Hematopoietic multipotent progenitor cell treated with erythropoietin and hydrocortisone succinate and interleukin-3 and kit ligand, for 4 days (in vitro differentiated cells): ENCODE results near the gene CD209.

ENCODE experiments used
- DNase-seq: peaks from one replicate; pipeline ENCODE4 v3.0.0-alpha.2; 2015

The CD209 gene

GRCh38 chr19:7703332-7703731, 44.0 kb downstream of the CD209 start:
- no peak for DNase-seq

- no peak for DNase-seq
These were observed 45.5 kb downstream of the CD209 start, which contains the start of gene FCER2 for GRCh38 chr19:7701654-7702457. TSS of gene FCER2 (minus strand) at chr19:7702131. CDS start at chr19:7699760, 2,371 bp downstream.

GRCh38 chr19:7701049-7701653, 46.2 kb downstream of the CD209 start:
- no peak for DNase-seq

- DNase-seq: peak; percentile 66
These were observed 47.6 kb downstream of the CD209 start for GRCh38 chr19:7699417-7700401.

- DNase-seq: no peak
These were observed 48.3 kb downstream of the CD209 start for GRCh38 chr19:7699003-7699402.

GRCh38 chr19:7698583-7698982, 48.8 kb downstream of the CD209 start:
- DNase-seq: no peak

- no peak for DNase-seq
These were observed 49.5 kb downstream of the CD209 start for GRCh38 chr19:7697721-7698287.

- DNase-seq: no peak
These were observed 52.8 kb downstream of the CD209 start for GRCh38 chr19:7694499-7694898.

GRCh38 chr19:7692417-7693088, 54.8 kb downstream of the CD209 start:
- no peak for DNase-seq

GRCh38 chr19:7691497-7691896, 55.8 kb downstream of the CD209 start:
- no peak for DNase-seq

GRCh38 chr19:7690779-7691258, 56.5 kb downstream of the CD209 start:
- DNase-seq: no peak
